ENCODE results near the gene TGOLN2. TPM values are rescaled to one million over a fixed set of nuclear protein-coding genes. Genes with fewer than 3 reads are reported as not detected.

The TGOLN2 gene
- polyA plus RNA-seq, 3 donors from 2014 or later, result 28.7 to 75.4 (median 36.4) TPM

DNA sequence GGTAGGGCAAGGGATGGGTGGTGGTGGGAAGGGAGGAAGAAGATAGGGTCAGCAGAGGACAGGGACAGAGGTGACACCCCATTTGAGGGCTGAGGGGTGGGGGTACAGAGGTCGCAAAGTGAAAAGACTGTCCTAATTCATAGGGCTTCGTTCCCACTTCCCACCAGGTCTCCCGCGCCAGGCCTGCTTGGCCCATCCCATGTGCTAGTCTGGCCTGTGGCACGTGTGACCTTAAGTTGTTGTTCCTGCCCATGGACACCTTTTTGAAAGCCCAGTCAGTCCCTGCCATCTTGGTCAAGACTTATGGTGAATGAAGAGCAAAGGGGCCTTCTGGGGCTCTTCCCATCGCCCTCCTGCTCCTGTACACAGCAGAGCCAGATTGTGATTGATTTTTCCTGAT lies 46.2 kb downstream of the TGOLN2 start:
- Mint-ChIP-seq H3K27me3 (ENCODE audit: low read depth in 3 of 3) (peaks cover 2 to 3% (median 3%) of the 10 kb centered on the region in 3 donors), H3K4me3 (no peak overlapping the region), H3K4me1 (no peaks in the 10 kb centered on the region), H3K36me3 (no peaks in the 10 kb centered on the region), H3K9me3 (no peaks in the 10 kb centered on the region), H3K27ac (no peak overlapping the region)
- DNase-seq, result no peak

DNA sequence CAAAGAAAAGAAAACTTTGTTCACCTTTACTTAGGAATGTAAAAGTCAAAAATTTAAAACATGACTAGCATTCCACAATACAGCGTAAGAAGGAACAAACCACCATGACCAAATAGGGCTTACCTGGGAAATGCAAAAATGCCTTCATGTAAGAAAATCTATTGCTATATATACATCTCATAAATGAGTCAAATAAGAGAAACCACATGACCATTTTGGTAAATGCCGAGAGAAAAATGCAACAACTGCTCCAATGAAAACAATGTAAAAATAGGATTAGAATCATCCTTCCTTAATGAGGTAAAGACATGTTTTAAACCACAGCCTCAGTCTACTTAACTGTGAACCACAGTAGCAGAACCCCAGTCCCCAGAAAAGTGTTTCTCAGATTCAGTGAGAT lies 49.4 kb downstream of the TGOLN2 start:
- peaks cover 0 to 2% (median 1%) of the 10 kb centered on the region in 3 donors for H3K27me3 Mint-ChIP-seq (ENCODE audit: low read depth in 3 of 3)
- H3K27ac Mint-ChIP-seq, result no peak overlapping the region
- no peaks in the 10 kb centered on the region for H3K9me3 Mint-ChIP-seq
- no peaks in the 10 kb centered on the region for H3K36me3 Mint-ChIP-seq
- DNase-seq, result no peak
- H3K4me3 Mint-ChIP-seq, result no peak overlapping the region
- H3K4me1 Mint-ChIP-seq, result no peaks in the 10 kb centered on the region

DNA sequence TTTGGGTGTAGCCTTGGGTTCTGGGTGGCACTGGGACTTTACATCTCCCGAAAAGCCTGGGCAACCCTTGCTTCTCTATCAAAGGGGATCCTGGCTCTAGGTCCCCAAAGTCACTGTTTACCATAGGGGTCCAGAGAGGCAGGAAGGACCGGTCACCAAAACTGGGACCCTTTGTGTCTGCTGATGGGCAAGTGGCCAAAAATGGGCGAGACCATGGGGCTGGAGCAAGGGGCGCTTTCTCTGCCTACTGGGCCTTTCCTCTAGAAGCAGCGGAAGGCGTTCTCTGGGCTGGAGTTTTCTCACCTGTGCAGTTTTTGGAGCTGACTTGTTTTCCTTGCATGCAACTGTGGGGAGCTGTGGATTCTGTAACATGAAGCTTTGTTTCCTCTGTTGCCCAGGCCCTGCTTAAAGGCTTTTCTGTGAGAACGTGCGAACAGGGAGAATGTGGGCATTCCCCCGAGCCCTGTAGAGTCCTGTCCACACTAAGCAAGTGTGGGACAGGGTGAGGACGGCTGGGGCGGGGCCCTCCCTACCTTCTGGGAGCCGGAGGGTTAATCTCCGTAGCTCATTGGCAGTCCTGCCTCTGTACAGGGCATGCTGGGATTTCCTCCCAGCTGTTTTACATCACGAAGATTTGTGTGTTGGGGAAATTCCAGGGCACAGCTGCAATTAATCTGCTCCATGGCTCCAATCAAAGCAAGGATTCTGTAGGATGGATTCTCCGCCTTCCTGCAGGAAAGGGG lies 50.2 kb downstream of the TGOLN2 start:
- no peak overlapping the region for H3K27ac Mint-ChIP-seq
- no peaks in the 10 kb centered on the region for H3K4me1 Mint-ChIP-seq
- H3K4me3 Mint-ChIP-seq, result no peak overlapping the region

DNA sequence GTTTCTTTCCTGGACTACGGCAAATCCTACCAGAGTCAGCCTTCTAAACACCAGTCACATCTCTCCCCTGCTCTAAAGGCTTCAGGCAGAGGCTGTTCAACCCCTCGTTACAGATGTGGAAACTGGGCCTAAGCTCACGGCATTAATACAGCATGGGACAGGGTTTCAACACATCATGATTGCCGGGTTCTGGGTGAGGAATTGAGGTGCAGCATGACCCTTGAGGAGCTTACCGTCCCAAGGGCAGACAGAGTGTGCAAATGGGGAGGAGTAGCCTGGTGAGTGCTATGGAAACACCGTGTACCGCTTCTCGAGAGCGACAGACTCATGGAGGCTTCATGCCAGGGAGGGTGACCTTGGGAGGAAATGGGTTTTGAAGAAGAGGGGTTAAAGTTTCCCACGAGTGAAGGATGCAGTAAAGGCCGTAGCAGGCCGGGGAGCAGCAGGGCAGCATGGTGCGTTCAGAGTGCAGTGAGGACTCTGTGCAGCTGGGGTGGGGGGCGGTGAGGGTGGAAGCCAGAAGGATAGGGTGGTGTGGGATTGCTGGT lies 51.1 kb downstream of the TGOLN2 start:
- Mint-ChIP-seq H3K4me3 (no peak overlapping the region), H3K4me1 (no peaks in the 10 kb centered on the region), H3K27ac (no peak overlapping the region), H3K9me3 (no peaks in the 10 kb centered on the region), H3K27me3 (ENCODE audit: low read depth in 3 of 3) (peaks cover 0 to 4% (median 1%) of the 10 kb centered on the region in 3 donors), H3K36me3 (no peaks in the 10 kb centered on the region)
- no peak for DNase-seq

More for the DNA sequence above, 50.2 kb downstream of the TGOLN2 start:
- Mint-ChIP-seq H3K9me3 (no peaks in the 10 kb centered on the region), H3K36me3 (no peaks in the 10 kb centered on the region), H3K27me3 (ENCODE audit: low read depth in 3 of 3) (peaks cover 0 to 4% (median 1%) of the 10 kb centered on the region in 3 donors)
- DNase-seq, result no peak

DNA sequence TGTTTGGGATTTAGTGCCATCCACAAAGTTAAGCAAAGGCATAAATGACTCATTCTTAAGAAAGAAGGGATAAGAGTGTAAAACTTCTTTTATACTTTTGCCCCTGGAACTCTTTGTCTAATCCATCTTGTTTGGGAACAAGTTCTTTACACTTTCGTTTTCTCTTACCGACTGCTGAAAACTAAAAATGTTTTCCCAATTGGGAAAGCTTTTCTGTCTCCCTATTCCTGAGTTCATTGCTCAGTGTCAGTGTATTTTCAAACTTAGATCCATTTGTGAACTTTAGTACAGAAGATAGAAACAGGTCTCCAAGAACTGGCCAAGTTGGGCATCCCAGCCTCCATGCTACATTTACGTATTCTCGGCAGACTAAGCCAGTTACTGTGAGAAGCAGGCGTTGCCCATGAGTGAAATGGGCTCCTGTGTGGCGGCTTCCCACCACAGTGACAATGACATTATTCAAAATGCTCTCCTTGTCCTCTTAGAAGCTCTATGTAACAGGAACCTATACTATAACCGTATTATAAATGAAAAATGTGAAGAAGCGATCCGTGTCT lies 51.7 kb downstream of the TGOLN2 start:
- Mint-ChIP-seq H3K4me3 (no peak overlapping the region), H3K9me3 (no peaks in the 10 kb centered on the region), H3K27me3 (ENCODE audit: low read depth in 3 of 3) (peaks cover 1 to 4% (median 2%) of the 10 kb centered on the region in 3 donors), H3K27ac (no peak overlapping the region), H3K4me1 (no peaks in the 10 kb centered on the region), H3K36me3 (no peaks in the 10 kb centered on the region)
- no peak for DNase-seq

DNA sequence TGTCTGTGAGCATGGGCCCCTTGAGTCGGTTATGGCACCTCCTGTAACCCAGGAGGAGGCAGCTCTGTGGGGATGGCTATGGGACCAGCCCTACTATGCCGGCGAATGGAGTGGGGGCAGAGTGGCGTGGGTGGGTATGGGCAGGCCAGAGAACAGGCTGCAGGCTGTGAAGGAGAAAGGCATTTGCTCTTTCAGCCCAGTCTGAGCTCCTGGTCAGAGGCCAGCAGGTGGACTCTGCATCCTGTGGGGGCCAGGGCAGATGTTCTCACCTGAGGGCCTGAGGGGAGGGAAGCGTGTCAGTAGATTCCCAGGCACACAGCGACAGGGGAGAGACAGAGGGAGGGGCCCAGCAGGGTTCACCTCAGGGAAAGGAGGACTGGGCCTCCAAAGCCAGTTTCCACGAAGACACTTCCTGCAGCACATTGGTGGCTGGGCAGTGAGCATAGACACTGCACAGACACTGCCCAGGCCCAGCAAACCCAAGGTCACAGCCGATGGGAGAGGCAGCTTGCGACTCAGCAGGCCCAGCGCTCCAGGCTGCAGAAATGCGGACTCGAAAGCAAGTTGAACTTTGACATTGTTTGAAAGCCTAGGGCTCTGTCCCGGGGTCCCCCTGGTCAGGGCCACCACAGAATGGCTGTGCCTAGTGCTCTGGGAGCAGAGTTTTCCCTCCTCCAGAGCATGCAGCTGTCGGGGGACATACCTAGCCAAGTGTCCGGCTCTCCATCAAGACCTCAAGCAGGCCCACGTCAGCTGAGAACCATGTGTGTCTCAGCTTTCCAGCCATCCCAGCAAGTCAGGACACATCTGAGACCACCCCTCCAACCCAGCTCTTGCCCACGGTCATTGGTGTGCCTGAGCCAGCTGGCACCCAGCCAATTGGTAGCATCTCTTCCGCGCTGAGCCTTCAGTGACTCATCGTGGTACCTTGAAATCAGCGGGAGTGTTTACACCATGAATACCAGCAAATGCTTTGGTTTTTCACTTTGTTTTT lies 53.8 kb downstream of the TGOLN2 start:
- Mint-ChIP-seq H3K27me3 (ENCODE audit: low read depth in 3 of 3) (peaks cover 2 to 4% (median 3%) of the 10 kb centered on the region in 3 donors), H3K36me3 (no peaks in the 10 kb centered on the region), H3K4me3 (no peak overlapping the region), H3K9me3 (no peaks in the 10 kb centered on the region), H3K4me1 (no peaks in the 10 kb centered on the region), H3K27ac (no peak overlapping the region)
- no peak for DNase-seq

DNA sequence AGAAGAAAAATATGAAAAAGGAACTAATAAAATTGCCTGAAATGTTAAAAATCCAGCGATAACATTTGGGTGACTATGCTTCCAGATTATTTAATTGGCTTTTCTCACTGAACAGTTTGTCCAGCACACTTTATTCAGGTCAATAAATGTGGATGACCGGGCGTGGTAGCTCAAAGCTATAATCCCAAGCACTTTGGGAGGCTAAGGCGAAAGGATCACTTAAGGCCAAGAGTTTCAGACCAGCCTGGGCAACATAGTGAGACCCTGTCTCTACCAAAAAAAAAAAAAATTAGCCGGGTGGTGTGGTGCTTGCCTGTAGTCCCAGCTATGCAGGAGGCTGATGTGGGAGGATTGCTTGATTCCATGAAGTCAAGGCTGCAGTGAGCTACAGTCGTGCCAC lies 55.4 kb downstream of the TGOLN2 start:
- DNase-seq, result no peak
- H3K4me3 Mint-ChIP-seq, result no peak overlapping the region
- no peak overlapping the region for H3K27ac Mint-ChIP-seq
- H3K9me3 Mint-ChIP-seq, result no peaks in the 10 kb centered on the region
- peaks cover 2 to 4% (median 2%) of the 10 kb centered on the region in 3 donors for H3K27me3 Mint-ChIP-seq (ENCODE audit: low read depth in 3 of 3)
- H3K4me1 Mint-ChIP-seq, result no peaks in the 10 kb centered on the region
- H3K36me3 Mint-ChIP-seq, result no peaks in the 10 kb centered on the region

DNA sequence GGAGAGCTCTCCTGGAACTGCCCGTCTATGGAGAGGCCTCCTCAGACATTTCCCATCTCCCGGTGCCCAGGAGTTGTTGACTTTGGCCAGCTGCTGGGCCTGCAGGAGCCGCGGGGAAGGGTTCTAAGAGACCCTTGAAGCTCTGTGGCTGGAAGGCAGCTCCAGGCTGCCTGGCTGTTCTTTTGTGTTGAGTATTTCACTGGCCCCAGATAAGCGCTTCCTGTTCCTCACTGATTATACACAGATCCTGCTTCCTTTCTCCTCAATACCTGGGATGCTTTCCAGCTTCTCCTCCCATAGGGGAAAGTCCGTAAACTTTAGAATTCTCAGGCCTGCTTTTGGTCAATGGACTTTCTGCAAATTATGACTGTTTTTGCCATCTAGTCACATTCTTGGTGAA lies 57.8 kb downstream of the TGOLN2 start:
- Mint-ChIP-seq H3K27me3 (ENCODE audit: low read depth in 3 of 3) (peaks cover 2 to 4% (median 4%) of the 10 kb centered on the region in 3 donors), H3K27ac (no peak overlapping the region), H3K36me3 (no peaks in the 10 kb centered on the region), H3K4me3 (no peak overlapping the region), H3K4me1 (no peaks in the 10 kb centered on the region), H3K9me3 (no peaks in the 10 kb centered on the region)
- DNase-seq, result no peak

Other genes starting within 250 kb of the TGOLN2 start
- under 1 TPM in 1 of 3 donors, not detected in 2; 0.12 TPM for gene TCF7L1, start 194.6 kb downstream of the TGOLN2 start, polyA plus RNA-seq
- gene RETSAT, start 26.5 kb upstream of the TGOLN2 start, polyA plus RNA-seq, result 10 to 100 TPM; 13.7 to 28.1 (median 23.4) TPM
- gene ELMOD3, start 26.8 kb upstream of the TGOLN2 start, polyA plus RNA-seq, result 10 to 100 TPM; 10.9 to 17.7 (median 14.0) TPM
- 100 to 1,000 TPM in 2 of 3 donors, 10 to 100 TPM in 1; 97.5 to 233 (median 232) TPM for gene CAPG, start 82.4 kb upstream of the TGOLN2 start, polyA plus RNA-seq
- gene SH2D6, start 90.7 kb upstream of the TGOLN2 start, polyA plus RNA-seq, result not detected
- 100 to 1,000 TPM in 1 of 3 donors, 10 to 100 TPM in 2; 46.5 to 115 (median 63.9) TPM for gene MAT2A, start 211.2 kb upstream of the TGOLN2 start, polyA plus RNA-seq
- gene GGCX, start 233.5 kb upstream of the TGOLN2 start, polyA plus RNA-seq, result 10 to 100 TPM; 11.4 to 31.7 (median 21.0) TPM
- gene VAMP8, start 249.6 kb upstream of the TGOLN2 start, polyA plus RNA-seq, result 100 to 1,000 TPM; 457 to 687 (median 617) TPM